ENCODE measurements around the gene FTO. TPM values are rescaled to one million over a fixed set of nuclear protein-coding genes. Genes with fewer than 3 reads are reported as not detected.

The FTO gene
- total and polyA plus RNA-seq, 2 of the 8 experiments (the other 6 are each of a cell fraction or from before 2014, with no cell fraction given) = 34.5 to 59.8 TPM

DNA sequence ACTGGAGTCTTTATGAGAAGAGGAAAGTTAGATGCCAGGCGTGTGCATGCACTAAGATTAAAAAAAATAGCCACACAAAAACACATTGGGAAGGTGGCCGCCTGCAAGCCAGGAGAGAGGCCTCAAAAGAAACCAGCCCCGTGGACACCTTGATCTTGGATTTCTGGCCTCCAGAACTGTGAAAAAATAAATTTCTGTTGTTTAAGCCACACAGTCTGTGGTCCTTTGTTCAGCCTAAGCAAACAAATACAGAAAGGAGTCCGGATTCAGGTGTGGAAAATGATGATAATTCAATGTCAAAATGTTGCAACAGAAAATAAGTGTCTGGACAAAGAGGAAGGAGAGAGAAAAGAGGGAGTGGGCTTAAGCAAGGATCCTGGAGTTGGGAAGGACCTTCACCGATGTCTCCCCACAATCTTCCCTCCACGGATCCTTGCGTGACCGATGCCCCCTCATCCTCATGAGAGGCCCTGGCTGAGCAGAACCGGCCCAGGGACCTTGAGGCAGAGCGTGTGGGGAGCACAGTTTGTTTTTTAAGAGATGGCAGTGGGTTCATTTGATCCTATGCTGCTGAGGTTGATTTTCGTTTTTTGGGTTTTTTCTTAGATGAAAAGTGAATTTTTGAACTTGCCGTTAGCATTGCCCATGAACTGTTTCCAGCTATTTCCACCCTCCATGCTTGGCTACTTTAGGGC, 449.4 kb downstream of the FTO start (continued):
- TF ChIP-seq, protein P1, sequence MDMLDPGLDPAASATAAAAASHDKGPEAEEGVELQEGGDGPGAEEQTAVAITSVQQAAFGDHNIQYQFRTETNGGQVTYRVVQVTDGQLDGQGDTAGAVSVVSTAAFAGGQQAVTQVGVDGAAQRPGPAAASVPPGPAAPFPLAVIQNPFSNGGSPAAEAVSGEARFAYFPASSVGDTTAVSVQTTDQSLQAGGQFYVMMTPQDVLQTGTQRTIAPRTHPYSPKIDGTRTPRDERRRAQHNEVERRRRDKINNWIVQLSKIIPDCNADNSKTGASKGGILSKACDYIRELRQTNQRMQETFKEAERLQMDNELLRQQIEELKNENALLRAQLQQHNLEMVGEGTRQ (IDR thresholded peaks at IDR 0.05; ENCODE audit: low read length) = no peak
- TF ChIP-seq RXRA (IDR thresholded peaks at IDR 0.05; ENCODE audit: insufficient read depth, low read depth, low read length) (no peak), SAP30 (IDR thresholded peaks at IDR 0.05; ENCODE audit: insufficient read depth, insufficient replicate concordance, low read length) (no peak)

Data from H1 (cell line).